Activated CD8-positive, alpha-beta memory T cell treated with anti-CD3 and anti-CD28 coated beads for 4 hours (primary cell): Measurements from ENCODE around the gene TLR9.

Experiments used
- DNase-seq, 2 donors: peaks; one replicate each; pipeline ENCODE4 v3.0.0-alpha.2; 2020; ENCODE audit warnings: low read depth in 2 of 2

Gene TLR9

GRCh38 chr3:52173101-52173500 is 52.3 kb downstream of the TLR9 start:
- DNase-seq = no peak

- no peak for DNase-seq
These were observed 53.1 kb downstream of the TLR9 start for GRCh38 chr3:52172262-52172757.

GRCh38 chr3:52171514-52172261 is 53.8 kb downstream of the TLR9 start:
- no peak for DNase-seq
